HuH-7 (cell line): ENCODE measurements around the gene TERC.

Source experiments
- DNase-seq: peaks from one replicate; pipeline ENCODE4 v3.0.0; 2011; ENCODE audit warnings: low spot score

Gene TERC

DNA sequence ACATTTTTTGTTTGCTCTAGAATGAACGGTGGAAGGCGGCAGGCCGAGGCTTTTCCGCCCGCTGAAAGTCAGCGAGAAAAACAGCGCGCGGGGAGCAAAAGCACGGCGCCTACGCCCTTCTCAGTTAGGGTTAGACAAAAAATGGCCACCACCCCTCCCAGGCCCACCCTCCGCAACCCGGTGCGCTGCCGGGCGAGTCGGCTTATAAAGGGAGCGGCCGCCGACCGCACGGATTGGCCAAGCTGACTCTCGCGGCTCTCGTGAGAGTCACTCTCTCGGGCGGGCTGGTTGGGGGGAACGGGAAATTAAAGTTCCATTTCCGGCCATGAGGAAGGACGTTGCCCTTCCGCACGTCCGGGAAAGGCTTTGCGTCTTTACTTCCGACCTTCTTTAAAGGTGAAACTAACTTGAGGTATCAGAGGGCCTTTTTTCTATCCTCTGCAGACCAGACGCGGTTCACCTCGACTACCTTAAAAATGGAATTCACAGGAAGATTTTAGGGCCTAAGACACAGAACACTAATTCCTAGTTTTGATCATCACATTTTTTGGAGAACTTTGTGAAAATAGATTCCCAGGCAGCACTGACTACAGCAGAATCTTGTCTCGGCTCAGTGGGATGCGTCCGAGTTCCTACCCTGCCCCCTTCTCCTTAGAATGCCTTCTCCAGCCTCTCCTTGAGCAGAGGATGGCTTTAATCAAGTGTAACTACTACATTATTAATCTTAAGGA lies at the start of gene TERC:
Gene TERC (minus strand): TSS at position 179 of the 731 bp plus-strand sequence.
- DNase-seq = peak; percentile 95

DNA sequence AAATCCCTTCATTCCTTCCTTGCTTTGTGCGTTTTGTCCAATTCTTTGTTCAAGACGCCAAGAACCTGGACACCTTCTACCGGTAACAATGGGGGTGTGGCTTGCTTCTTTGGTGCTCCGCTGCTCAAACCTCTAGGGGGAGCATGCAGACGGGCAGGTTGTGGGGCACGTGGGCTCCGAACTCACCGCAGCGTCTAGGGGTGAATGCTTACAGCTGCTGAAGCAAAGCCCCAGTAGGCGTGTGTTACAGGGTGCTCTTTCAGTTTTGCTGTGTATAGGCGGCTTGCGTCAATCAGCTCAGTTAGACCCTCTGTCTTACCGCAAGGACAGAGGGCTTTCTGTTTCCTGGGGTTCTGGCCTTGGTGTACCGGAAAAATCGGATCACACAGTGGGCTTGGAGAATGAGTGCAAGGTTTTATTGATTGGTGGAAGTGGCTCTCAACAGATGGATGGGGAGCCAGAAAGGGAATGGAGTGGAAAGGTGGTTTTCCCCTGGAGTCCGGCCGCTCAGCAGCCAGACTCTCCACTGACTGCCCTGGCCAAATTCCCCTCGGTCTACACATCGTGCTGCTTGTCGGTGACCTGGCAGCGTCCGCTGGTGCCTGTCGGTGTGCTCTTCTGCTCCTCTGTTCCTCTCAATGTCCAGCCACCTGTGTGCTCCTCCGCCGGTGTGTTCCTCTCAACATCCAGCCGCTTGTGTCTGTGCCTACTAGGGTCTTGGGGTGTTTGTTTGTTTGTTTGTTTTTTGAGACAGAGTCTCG lies 49.1 kb upstream of the TERC start:
- DNase-seq = peak; percentile 34

DNA sequence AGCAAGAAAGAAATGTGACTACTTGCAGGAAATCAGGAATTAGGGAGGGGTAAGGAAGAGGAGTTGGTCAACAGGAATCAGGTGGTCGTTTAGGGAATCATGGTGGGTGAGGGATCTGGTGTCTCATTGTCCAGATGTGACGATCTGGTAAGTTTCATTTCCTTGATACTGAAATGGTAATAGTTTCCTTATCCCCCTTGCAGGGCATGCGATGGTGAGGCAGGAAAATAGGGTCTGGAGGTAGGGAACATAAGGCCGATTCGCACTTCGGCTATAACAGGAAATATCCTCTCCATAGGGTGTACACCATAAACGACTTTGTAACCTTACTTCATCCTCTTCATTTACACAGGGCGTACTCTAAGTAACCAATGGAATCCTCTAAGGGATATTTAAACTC lies 48.4 kb upstream of the TERC start:
- no peak for DNase-seq

DNA sequence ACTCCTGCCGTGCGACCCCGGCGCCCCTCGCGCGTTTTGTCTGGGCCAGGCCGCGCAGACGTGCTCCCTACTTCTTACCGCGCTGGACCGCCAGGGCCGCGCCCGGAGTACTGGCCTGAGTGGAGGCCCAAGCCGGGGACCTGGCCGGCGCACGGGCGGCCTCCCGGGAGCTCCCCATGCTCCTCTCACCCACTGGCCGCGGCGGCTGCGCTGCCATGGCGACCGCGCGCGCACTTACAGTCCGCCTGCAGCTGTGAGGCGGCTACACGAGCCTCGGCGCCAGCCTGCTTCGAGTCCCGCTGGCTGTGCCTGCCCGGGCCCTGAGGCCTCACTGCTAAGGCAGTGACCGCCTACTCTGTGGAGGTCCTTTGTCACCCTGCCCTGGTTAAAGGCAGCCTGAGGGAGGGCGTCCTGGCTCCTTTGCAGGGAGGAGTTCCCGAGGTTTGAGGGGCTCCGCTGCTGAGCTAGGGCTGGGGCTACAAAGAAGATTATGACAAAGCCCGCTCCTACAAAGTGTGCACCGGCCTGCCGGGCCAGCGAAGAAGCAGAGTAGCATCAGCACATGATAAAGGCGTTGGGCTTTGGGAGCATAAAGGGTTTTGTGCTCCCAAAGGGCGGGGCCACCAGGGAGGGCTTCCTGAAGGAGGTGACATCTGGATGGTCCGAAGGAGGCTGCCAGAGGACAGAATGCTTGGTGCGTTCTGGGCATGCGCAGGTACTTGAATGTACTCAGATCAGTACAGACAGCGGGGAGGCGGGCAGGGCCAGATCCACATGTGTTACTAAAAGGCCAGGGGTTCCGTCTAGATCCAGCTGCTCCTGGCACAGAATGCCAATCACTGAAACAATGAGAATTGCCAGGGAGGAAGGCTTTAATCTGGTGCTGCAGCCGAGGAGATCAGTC lies 47.7 kb upstream of the TERC start, which contains the start of the genes LRRC34 and LRRIQ4:
Gene LRRC34 (minus strand): TSS at position 573 of the 904 bp plus-strand sequence. CDS start 356 bp downstream, at position 217.
Gene LRRIQ4 (plus strand): TSS at position 539 of the 904 bp plus-strand sequence. CDS start 9,052 bp downstream, outside the sequence.
- DNase-seq = peak; percentile 69

DNA sequence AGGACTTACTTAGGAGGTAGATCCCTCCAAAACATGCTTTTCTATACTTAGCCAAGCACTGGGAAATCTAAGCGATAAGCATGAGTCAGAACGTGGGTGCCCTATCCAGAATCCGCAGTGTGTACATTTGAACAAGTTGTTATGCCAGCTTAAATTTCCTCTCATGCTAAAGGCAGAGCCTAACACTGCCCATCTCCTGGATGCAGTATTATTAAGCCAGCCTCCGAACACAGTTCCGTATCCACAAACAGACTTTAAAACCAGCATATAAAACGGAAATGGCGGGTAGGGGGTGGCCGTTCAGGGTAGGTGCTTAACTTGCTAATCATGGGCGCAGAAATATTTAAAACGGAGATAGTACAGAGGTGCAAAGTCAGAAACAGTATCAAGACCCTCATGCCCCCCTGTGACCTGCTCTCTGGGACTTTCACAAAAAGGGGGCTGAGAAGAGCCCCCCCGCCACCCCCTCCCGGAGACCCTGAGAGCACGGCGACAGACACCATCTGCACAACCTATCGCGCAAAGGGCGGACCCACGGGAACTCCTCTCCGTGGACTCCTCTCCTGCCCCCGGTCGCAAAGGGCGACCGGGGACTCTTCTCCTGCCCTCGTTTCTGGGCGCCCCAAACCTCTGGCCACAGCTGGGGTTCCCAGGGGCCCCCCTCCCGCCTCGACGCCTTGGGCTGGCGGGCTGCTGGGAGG lies 46.9 kb upstream of the TERC start:
- no peak for DNase-seq

DNA sequence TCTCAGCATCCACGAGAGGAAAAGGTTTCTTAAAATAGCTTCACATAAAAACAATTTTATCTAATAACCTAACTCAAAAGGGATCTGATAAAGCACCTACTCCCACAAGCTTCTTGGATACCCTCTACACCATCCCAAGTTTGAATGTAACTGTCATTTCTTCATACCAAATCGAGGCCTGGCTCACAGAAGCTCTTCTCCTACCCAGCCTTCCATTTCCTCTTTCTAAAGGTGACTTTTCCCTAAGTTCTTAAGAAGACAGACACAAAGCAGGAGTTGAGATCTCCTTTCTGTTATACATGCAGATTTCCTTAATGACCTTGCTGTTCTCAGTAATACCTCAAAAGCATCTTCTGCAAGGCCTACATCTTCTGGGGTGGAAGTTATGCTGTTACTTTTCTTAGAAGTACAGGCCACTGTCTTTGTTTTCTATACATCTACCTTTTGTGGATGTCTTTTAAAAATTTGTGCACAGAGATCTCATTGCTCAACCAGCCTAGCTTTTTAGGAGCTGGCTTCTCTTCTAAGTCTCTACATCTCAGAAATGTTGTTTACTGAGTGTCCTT lies 44.5 kb upstream of the TERC start:
- no peak for DNase-seq

DNA sequence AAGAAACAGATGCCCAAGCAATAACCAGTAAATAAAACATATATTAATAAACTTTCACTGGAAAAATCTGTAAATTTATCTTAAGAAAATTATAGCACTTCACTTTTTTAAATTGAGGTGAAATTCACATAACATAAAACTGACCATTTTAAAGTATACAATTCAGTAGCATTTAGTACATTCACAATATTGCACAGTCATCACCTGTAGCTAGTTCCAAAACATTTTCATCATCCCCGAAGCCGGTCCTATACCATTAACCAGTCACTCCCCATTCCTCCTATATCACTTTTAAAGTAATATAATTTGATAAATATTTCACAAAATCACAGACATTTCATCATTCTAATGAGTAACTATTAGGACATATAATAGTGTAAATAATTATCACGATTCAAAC lies 39.8 kb upstream of the TERC start:
- no peak for DNase-seq

DNA sequence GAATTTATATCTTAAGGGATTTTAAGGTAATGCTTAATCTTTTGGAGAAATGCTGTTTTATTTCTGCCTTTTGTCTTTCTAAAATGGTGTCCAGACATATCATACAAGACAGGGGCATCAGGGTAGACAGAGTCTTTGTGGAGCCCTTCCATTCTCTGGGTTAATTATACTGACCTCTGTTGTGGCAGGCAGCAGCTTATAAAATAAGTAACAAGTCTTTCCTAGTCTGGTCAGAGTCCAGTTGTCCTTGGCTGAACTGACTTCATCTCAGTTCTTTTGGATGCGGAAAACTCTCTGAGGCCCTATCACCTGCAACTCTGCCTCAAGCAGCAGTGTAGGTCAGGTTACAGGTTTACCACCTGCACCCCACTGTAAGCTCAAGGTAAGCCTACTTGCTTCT lies 27.5 kb upstream of the TERC start:
- no peak for DNase-seq

DNA sequence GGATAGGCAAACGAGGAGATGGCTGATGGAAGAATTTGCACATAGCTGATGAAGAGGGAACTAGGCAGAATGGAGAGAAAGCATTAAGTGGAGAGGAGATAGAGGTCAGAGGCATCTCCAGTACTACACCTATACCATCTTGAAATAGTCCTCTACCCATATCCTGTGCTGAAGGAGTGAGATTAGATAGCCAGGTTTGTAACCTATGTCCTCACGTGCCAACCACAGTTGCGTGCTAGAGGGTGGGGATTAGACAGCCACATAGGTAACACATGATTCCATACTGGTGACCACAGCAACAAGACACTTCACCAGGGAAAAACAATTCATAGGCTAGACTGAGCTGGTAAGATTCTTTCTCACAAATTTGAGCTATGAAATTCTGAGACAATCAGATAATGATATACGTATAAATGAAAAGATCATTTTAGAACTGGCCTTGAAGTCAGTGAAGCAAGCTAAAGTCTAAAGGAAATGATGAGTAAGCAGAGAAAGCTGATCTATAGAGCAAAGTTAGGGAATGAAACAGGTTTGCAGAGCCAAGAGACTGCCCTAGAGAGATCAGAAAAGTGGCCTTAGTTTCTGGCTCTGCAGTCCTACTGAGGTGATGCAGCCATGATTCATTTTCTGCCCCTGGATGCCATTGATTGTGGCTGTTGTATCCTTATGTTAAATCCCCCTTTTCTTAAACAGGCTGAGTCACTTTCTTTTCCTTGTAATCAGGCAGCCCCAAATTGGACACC lies 26.0 kb upstream of the TERC start:
- DNase-seq = no peak

DNA sequence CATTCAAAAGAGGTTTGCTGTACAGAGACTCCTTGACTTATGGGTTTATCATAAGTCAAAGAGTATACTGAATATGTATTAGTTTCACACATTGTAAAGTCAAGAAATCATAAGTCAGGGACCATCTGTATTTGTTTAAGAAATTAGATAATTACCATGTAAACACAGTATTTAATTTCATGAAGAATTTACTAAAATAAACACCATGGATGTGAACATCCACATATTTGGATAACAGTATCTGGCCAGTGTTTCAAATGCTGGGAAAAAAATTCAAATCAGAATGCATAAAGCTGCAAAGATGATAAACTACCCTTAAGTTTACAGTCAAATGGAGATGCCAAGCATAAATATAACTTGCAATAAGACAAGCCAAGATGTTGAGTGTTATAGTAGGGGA lies 25.4 kb upstream of the TERC start:
- no peak for DNase-seq

DNA sequence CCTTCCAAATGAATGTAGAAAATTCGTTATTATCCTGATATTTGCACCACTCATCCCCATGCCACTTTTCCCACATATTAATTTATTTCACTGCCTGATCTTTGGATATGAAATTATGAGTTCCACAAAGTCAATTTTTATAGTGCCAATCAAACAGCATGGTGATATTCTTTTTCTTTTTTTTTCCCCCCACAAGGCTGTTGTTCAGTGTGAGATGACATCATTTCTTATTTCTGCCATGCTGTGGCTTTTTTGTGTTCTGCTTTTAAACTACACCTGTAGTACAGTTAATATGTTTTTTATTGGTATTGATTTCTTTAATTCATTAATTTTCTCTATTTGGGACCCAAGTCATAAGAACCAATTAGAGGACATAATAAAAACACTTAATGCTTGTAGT lies 22.9 kb upstream of the TERC start:
- no peak for DNase-seq

DNA sequence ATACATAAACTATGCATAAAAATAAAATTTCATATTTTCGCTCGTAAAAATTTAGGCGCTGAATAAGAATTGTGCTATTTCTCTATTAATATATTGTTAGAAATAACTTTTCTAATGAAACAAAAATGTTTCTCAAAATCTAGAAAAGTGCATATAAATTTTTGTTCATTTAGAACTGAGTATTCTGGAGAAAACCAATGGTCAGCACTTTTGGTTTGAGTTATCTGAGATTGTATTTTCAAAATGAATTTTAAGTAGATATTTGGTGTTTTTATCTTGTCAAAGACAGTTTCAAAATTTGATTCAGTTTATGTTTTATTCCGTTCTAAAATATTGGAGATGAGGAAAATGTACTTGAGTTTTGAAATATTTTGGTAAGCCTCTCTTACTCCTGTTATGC lies 22.3 kb upstream of the TERC start:
- no peak for DNase-seq

DNA sequence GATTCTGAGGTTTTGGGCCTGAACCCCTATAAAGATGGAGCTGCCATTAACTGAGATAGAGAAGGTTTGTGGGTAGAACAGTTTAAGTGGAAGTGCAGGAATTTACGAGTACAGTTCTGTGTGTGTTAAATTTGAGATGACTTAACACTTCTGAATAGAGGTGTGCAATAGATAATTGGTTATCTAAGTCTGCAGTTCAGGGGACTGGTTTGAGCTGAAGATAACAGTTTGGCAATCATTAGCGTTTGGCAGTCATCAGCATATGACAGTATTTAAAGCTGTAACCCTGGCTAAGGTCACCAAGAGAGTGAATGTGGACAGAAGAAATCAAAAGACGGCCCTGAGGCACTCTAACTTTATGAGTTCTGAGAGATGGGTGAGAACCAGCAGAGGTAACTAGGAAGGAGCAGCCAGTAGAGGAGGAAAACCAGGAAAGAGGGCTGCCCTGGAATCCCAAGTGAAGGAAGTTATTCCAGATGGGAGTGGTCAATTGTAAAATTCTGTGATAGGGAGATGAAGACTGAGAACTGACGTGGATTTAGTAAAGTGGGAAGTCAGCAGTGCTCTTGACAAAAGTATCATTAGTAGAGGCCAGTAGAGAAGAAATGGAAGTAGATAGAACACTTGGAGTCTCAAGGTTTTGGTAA lies 16.5 kb upstream of the TERC start:
- DNase-seq = no peak

DNA sequence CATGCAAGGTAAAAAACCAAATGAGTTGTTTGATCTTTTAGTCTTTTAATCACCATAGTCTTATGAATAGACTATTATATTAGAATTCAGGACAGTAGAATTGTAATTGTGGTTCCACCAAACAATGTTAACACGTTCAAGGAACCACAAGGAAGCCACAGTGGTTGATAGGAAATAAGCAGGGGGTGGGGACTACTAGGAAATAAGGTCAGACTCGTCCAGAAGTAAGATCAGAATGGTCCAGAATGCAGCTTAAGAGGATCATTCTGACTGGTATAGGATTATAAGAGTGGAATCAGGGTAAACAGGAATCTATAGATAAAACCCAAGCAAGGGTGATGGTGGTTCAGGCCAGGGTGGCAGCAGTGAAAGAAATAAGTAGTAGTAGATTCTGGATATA lies 15.9 kb upstream of the TERC start:
- DNase-seq = no peak

DNA sequence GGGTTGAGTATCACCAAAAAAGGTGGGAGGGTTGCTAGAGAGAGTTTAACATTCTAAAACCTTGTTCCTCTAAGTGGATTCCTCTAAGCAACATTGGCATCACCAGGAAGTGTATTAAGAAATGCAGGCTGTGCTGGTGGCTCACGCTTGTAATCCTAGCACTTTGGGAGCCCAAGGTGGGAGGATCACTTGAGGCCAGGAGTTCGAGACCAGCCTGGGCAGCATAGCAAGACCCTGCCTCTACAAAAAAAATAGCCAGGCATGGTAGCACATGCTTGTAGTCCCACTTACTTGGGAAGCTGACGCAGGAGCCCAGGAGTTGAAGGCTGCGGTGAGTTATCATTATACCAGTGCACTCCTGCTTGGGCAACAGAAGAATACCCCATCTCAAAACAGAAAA lies 13.0 kb upstream of the TERC start:
- no peak for DNase-seq

DNA sequence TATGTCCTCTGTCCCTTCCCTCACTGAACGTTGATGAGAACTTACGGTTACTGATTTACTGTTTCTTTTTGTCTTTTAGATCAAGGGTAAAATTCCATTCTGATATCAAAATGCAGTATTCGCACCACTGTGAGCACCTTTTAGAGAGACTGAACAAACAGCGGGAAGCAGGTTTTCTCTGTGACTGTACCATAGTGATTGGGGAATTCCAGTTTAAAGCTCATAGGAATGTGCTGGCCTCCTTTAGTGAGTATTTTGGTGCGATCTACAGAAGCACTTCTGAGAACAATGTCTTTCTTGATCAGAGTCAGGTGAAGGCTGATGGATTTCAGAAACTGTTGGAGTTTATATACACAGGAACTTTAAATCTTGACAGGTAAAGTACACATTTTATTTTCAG lies 9.3 kb upstream of the TERC start:
- no peak for DNase-seq

DNA sequence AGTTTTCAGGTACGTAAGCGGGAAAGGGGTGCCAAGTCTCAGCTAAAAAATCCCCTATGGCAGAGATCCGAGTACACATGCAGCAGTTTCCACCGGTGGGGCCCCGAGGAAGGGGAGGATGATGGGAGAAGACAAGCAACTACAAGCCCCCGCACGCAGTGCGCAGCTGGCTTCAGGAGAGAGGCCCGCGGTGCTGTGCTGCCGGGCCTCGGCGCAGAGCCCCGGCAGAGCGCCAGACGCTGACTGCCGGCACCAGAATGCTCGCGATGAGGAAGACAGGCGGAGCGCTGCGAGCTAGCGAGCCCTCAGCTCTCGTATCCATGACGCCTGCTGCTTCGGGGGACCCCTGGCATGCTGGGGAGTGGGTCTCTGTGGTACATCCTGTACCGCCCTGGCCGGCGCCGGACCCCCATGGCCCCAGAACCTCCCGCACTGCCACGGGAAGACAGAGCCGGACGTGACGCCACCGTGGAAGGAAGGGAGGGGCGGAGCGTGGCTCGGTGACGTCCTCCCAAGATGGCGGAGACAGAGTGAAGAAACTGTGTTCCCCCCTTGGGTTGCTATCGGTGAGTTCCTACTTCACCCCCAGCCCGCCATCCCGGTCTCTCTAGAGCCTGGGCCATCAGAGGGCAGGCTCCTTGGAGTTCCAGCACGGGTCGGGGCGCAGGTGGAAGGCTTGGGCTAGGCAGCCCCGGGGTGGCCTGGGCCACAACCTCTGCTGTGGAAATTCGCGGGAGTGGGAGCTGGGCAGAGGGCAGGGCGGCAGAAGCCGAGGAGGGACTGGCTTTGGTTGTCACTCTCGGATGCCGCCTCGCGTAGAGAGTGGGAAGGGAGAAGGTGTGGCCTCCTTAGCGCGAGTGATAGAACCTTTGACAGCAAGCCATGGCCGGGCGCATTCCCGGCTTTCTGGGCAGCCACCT lies 8.3 kb upstream of the TERC start, which contains the start of gene MYNN:
Gene MYNN (plus strand): TSS at position 500 of the 920 bp plus-strand sequence. CDS start 900 bp downstream, outside the sequence.
- peak; percentile 77 for DNase-seq

DNA sequence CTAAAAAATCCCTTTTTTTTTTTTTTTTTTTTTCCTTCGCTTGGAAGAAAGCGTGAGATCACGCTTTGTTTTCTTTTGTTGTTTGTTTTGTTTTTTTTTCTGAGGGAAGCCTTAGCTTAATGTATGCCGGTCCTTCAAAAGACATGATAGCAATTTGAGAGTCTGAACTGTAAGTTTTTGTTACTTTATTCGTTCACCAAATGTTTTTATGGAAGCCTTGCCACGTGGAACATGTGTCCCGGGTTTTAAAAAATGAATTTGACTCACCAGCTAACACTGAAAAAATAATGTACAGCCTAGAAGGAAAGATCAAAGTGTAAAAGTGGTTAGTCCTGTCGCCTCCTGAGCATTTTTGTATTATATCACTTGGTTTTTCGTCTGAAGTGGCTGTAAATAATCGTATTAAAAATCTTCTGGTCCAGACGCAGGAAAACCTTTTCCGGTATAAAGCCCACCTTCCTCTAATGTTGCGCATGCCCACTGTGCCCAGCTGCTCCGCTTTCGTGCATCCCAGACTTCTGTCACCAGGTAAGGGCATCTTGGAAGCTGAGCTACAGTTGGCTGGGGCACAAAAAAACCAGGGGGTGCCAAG lies 7.5 kb upstream of the TERC start:
- DNase-seq = peak; percentile 59
